CD4-positive, CD25-positive, alpha-beta regulatory T cell (primary cell): Measurements from ENCODE around the gene CLDN10. TPM values are rescaled to one million over a fixed set of nuclear protein-coding genes. Genes with fewer than 3 reads are reported as not detected.

Experiments
- ATAC-seq, 2 donors: fragments of 150-1000 bp; cut with Tn5 transposase; one replicate each; pipeline ENCODE4 v1.10.0; 2021; ENCODE audit warnings: low read depth in 2 of 2, moderate number of reproducible peaks in 2 of 2, moderate library complexity in 1 of 2
- DNase-seq, 3 donors: peaks; one replicate each; pipeline versions ENCODE4 v3.0.0 to v3.0.0-alpha.2; 2012 to 2022; ENCODE audit warnings: mixed read lengths in 1 of 3
- H3K27ac ChIP-seq: one replicate; pipeline ENCODE4 v1.7.0; 2013; ENCODE audit warnings: mild to moderate bottlenecking, low read length; ENCODE audit not compliant: insufficient read depth, poor library complexity, severe bottlenecking
- H3K27me3 ChIP-seq: one replicate; pipeline ENCODE4 v1.7.0; 2013; ENCODE audit warnings: low read length; ENCODE audit not compliant: control insufficient read depth, insufficient read depth
- H3K36me3 ChIP-seq: one replicate; pipeline ENCODE4 v1.7.0; 2013; ENCODE audit warnings: mild to moderate bottlenecking, low read length, moderate library complexity; ENCODE audit not compliant: control insufficient read depth, insufficient read depth
- H3K4me1 ChIP-seq: 2 replicates; pipeline ENCODE4 v1.7.0; 2013; ENCODE audit warnings: mild to moderate bottlenecking, low read length; ENCODE audit not compliant: insufficient read depth, control insufficient read depth, poor library complexity, severe bottlenecking
- H3K4me3 ChIP-seq: one replicate; pipeline ENCODE4 v1.7.0; 2013; ENCODE audit warnings: low read depth, mild to moderate bottlenecking, low read length, moderate library complexity
- H3K9me3 ChIP-seq, 2 experiments: 1 replicate in 1 of 2; 2 replicates in 1 of 2; pipeline ENCODE4 v1.7.0; 2013; ENCODE audit warnings: low read length in 2 of 2, mild to moderate bottlenecking in 1 of 2, moderate library complexity in 1 of 2; ENCODE audit not compliant: control insufficient read depth in 2 of 2
- H3K27ac Mint-ChIP-seq, 3 donors: one replicate each; pipeline ENCODE4 v1.8.0; 2020 to 2022; ENCODE audit warnings: mild to moderate bottlenecking in 3 of 3, mixed read lengths in 3 of 3, moderate library complexity in 2 of 3
- H3K27me3 Mint-ChIP-seq: one replicate; pipeline ENCODE4 v1.8.0; 2022; ENCODE audit warnings: mild to moderate bottlenecking, mixed read lengths
- H3K36me3 Mint-ChIP-seq: one replicate; pipeline ENCODE4 v1.8.0; 2020; ENCODE audit warnings: mixed read lengths
- H3K4me1 Mint-ChIP-seq, 4 donors: one replicate each; pipeline ENCODE4 v1.8.0; 2020 to 2022; ENCODE audit warnings: mixed read lengths in 4 of 4, mild to moderate bottlenecking in 1 of 4
- H3K4me3 Mint-ChIP-seq, 4 donors: one replicate each; pipeline ENCODE4 v1.8.0; 2020 to 2022; ENCODE audit warnings: mild to moderate bottlenecking in 4 of 4, mixed read lengths in 4 of 4, moderate library complexity in 3 of 4
- H3K9me3 Mint-ChIP-seq, 7 donors: one replicate each; pipeline ENCODE4 v1.8.0; 2020 to 2022; ENCODE audit warnings: mixed read lengths in 7 of 7, mild to moderate bottlenecking in 3 of 7, moderate library complexity in 2 of 7
- polyA plus RNA-seq, 4 donors: library from polyadenylated mRNA; unstranded; fragments of 300-500 nt; fragmentation: Illumina TruSeq; gene quantifications; one replicate each; pipeline ENCODE4 v1.2.3, GENCODE V29; 2021
- total RNA-seq: library from RNA; stranded (reverse); gene quantifications from one replicate; pipeline ENCODE4 v1.2.3, GENCODE V29; 2022

Gene CLDN10
- total and polyA plus RNA-seq, 5 donors from 2014 or later = not detected

DNA sequence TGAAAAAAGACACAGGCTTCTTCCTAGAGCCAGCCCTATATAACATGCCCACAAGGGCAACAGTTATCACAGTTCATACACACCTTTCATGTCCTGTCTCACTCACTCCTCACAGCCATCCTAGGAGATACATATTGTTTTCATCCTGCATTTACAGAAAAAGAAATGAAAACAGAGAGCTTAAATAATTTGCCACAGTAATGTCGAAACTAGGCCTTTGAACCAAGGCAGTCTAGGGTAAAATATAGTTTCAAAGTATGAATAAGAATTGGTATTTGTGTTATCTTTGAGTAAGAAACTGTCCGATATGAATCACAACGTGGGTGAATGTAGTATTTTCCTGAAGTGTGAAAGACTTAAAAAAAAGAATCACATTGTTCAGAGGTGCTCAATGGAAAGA lies 26.8 kb downstream of the CLDN10 start:
- Mint-ChIP-seq H3K4me1 (no peaks in the 10 kb centered on the region), H3K36me3 (no peaks in the 10 kb centered on the region)

DNA sequence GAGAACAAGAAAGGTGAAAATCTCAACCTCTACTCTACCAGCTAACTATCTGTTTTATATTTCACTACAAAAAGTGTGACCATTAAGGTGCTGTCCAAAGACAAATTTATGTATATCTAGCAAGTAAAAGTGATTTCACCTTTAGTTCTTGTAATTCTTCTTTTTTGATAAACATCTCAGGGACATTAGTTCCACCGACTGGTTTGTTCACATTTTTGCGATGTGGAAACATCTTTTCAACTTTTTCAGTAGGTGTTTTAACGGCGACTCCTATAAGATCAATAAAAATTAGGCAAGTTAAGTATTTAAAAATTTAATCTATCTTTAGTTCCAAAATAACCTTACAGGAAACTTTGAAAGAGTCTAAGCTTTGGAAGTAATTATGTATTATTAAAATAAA lies 33.3 kb downstream of the CLDN10 start:
- H3K4me3 Mint-ChIP-seq = no peak overlapping the region
- H3K27me3 Mint-ChIP-seq = peaks cover 5% of the 10 kb centered on the region
- no peak overlapping the region for H3K4me3 ChIP-seq
- no peak overlapping the region for H3K27ac ChIP-seq
- no peaks in the 10 kb centered on the region for H3K4me1 ChIP-seq
- H3K9me3 ChIP-seq = no peaks in the 10 kb centered on the region
- H3K27ac Mint-ChIP-seq = no peak overlapping the region
- DNase-seq (no peak), ATAC-seq (no peak)
- no peaks in the 10 kb centered on the region for H3K36me3 Mint-ChIP-seq
- no peaks in the 10 kb centered on the region for H3K27me3 ChIP-seq
- peaks cover 0 to 5% (median 0%) of the 10 kb centered on the region in 7 donors for H3K9me3 Mint-ChIP-seq
- H3K4me1 Mint-ChIP-seq = no peaks in the 10 kb centered on the region
- no peaks in the 10 kb centered on the region for H3K36me3 ChIP-seq

More for the DNA sequence above, 26.8 kb downstream of the CLDN10 start:
- Histone ChIP-seq H3K4me1 (no peaks in the 10 kb centered on the region), H3K4me3 (no peak overlapping the region), H3K27ac (no peak overlapping the region), H3K36me3 (no peaks in the 10 kb centered on the region), H3K27me3 (no peaks in the 10 kb centered on the region), H3K9me3 (no peaks in the 10 kb centered on the region)
- Mint-ChIP-seq H3K27ac (no peak overlapping the region), H3K9me3 (peaks cover 0 to 1% (median 0%) of the 10 kb centered on the region in 7 donors), H3K4me3 (no peak overlapping the region), H3K27me3 (peaks cover 14% of the 10 kb centered on the region)
- no peak for DNase-seq
- ATAC-seq = no peak

DNA sequence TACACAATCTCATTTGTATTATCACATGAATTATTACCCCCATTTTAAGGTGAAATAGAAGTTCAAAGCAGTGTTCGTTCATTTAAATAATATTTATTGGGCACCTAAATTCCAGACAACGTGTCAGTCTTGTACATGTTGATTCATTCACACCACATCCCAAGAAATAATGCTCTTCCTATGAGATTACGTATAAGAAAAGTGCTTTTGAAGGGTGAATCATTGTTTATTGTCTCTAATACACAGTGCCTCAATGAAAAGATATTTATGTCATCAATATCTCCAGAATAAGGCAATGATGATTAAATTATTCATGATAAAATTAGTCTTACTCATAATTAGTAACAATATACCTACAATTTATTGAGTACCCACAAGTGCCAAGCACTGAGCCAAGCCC lies 35.6 kb downstream of the CLDN10 start:
- H3K4me1 Mint-ChIP-seq = no peaks in the 10 kb centered on the region
- Histone ChIP-seq H3K27me3 (peaks cover 4% of the 10 kb centered on the region), H3K9me3 (no peaks in the 10 kb centered on the region), H3K27ac (no peak overlapping the region), H3K4me3 (no peak overlapping the region), H3K36me3 (no peaks in the 10 kb centered on the region), H3K4me1 (no peaks in the 10 kb centered on the region)
- no peaks in the 10 kb centered on the region for H3K36me3 Mint-ChIP-seq
- DNase-seq (no peak), ATAC-seq (no peak)
- no peak overlapping the region for H3K27ac Mint-ChIP-seq
- peaks cover 0 to 5% (median 0%) of the 10 kb centered on the region in 7 donors for H3K9me3 Mint-ChIP-seq
- H3K27me3 Mint-ChIP-seq = peaks cover 4% of the 10 kb centered on the region
- H3K4me3 Mint-ChIP-seq = no peak overlapping the region

DNA sequence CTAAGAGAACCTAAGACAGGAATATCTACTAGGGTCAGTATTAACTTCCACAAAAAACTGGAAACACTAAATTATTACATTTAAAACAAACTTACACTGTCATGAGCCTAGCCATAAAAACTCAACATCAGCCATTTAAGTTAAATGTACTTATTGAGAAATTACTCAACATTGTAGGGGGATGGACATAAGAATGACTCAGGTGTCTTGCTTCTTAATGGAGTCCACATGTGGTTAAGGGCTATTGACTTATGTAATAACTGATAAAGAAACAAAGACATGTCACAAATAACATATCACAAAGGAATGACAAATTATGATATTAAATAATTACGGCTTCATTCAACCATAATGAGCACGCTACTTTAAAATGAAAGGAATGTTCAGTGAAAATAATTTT lies 36.2 kb downstream of the CLDN10 start:
- Histone ChIP-seq H3K4me1 (no peaks in the 10 kb centered on the region), H3K27me3 (peaks cover 4% of the 10 kb centered on the region), H3K9me3 (no peaks in the 10 kb centered on the region), H3K4me3 (no peak overlapping the region), H3K27ac (no peak overlapping the region), H3K36me3 (no peaks in the 10 kb centered on the region)
- no peak overlapping the region for H3K27ac Mint-ChIP-seq
- DNase-seq (no peak), ATAC-seq (no peak)
- H3K4me1 Mint-ChIP-seq = no peaks in the 10 kb centered on the region
- no peak overlapping the region for H3K4me3 Mint-ChIP-seq
- H3K9me3 Mint-ChIP-seq = peaks cover 0 to 5% (median 0%) of the 10 kb centered on the region in 7 donors
- peaks cover 4% of the 10 kb centered on the region for H3K27me3 Mint-ChIP-seq
- H3K36me3 Mint-ChIP-seq = no peaks in the 10 kb centered on the region

DNA sequence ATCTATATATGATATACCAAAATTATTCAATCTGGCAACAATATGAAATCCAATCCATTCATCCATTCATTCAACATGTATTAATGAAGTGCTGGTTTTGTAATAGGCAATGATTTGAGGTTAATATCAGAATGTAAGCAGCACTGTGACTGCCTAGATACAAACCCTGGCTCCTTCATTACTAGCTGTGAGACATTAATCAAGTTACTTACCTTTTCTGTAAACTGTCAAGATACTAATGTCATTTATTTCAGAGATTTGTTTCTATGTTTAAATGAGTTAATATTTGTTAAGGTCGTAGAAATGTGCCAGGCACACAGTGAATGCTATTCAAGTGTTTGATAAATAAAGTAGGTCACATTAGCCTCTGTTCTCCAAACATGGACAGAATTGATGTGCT lies 40.9 kb downstream of the CLDN10 start:
- no peak for ATAC-seq
- H3K27ac Mint-ChIP-seq = no peak overlapping the region
- H3K36me3 Mint-ChIP-seq = no peaks in the 10 kb centered on the region

DNA sequence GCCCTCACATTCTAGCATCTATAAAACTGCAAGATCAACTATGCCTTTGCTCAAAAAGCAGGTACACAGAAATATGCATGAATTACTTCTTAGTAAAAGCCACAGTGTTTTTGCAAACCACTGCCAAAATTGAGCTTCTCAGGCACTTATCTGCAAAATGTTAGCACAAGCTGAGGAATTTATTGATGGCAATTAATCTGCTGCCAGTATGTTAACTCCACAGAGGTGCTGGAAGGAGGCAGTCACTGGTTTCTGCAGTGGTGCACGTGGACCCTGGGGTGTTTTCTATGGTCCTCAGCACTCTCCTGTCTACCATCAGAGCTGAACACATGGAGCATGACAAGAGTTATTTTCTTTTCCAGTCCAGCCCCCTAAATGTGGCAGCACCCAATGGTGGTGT lies 44.2 kb downstream of the CLDN10 start:
- peaks cover 4% of the 10 kb centered on the region for H3K27me3 Mint-ChIP-seq
- no peak for DNase-seq

More for the DNA sequence above, 40.9 kb downstream of the CLDN10 start:
- Mint-ChIP-seq H3K27me3 (peaks cover 4% of the 10 kb centered on the region), H3K4me1 (no peaks in the 10 kb centered on the region), H3K4me3 (no peak overlapping the region), H3K9me3 (peaks cover 0 to 5% (median 0%) of the 10 kb centered on the region in 7 donors)
- Histone ChIP-seq H3K36me3 (no peaks in the 10 kb centered on the region), H3K27me3 (peaks cover 11% of the 10 kb centered on the region), H3K27ac (no peak overlapping the region), H3K9me3 (no peaks in the 10 kb centered on the region), H3K4me1 (no peaks in the 10 kb centered on the region), H3K4me3 (no peak overlapping the region)
- DNase-seq = no peak

DNA sequence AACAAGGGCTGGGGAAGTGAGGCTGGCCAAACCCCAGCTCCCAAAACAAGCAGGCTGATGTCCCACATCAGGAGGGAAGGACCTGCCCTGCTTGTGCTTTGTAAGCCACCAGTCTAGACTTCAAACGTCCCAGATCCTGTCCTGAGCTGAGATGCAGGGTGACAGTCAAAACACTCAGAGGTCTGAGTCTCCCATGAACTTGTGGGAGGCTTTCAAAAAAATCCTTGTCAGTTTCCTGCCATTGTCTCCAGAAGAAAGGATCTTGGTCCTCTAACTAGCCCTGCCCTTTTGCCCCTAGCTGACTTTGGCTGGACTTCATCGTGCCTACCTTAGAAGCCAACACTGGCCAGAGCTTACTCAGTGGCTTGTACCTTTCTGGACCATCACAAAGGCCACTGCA lies 48.7 kb downstream of the CLDN10 start:
- Histone ChIP-seq H3K9me3 (no peaks in the 10 kb centered on the region), H3K27me3 (peaks cover 8% of the 10 kb centered on the region), H3K36me3 (no peaks in the 10 kb centered on the region), H3K4me1 (no peaks in the 10 kb centered on the region), H3K27ac (no peak overlapping the region), H3K4me3 (no peak overlapping the region)
- no peaks in the 10 kb centered on the region for H3K27me3 Mint-ChIP-seq
- no peak overlapping the region for H3K27ac Mint-ChIP-seq
- H3K4me3 Mint-ChIP-seq = no peak overlapping the region
- no peaks in the 10 kb centered on the region for H3K36me3 Mint-ChIP-seq
- H3K9me3 Mint-ChIP-seq = peaks cover 0 to 3% (median 0%) of the 10 kb centered on the region in 7 donors
- ATAC-seq (no peak), DNase-seq (no peak)
- no peaks in the 10 kb centered on the region for H3K4me1 Mint-ChIP-seq

More for the DNA sequence above, 44.2 kb downstream of the CLDN10 start:
- H3K4me3 ChIP-seq = no peak overlapping the region
- no peak for ATAC-seq
- no peak overlapping the region for H3K27ac ChIP-seq
- peaks cover 10% of the 10 kb centered on the region for H3K27me3 ChIP-seq
- Mint-ChIP-seq H3K27ac (no peak overlapping the region), H3K4me3 (no peak overlapping the region), H3K36me3 (no peaks in the 10 kb centered on the region), H3K4me1 (no peaks in the 10 kb centered on the region), H3K9me3 (no peaks in the 10 kb centered on the region)
- H3K36me3 ChIP-seq = no peaks in the 10 kb centered on the region
- no peaks in the 10 kb centered on the region for H3K4me1 ChIP-seq
- H3K9me3 ChIP-seq = no peaks in the 10 kb centered on the region

DNA sequence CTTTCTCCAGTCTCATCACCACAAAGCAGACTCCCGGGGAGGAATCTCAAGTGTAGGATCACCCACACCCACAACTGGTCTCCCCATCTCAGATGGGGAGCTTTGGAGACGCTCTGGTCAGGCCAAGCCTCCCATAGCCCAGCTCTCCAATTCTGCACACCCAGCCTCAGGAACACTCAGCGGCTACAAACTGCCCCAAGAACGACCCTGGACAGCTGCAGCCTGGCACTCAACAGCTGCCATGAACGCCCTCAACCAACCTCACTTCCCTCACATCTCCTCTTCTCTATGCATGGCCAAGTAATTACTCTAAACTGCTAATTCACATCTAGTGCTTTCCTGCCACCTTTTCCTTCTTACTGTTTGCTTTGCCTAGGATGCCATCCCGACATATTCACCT lies 49.4 kb downstream of the CLDN10 start:
- DNase-seq = no peak
- H3K9me3 Mint-ChIP-seq = peaks cover 0 to 3% (median 0%) of the 10 kb centered on the region in 7 donors
- no peak overlapping the region for H3K27ac Mint-ChIP-seq
- no peaks in the 10 kb centered on the region for H3K27me3 Mint-ChIP-seq
- Histone ChIP-seq H3K9me3 (no peaks in the 10 kb centered on the region), H3K4me3 (no peak overlapping the region), H3K27me3 (peaks cover 9% of the 10 kb centered on the region), H3K27ac (no peak overlapping the region), H3K36me3 (no peaks in the 10 kb centered on the region), H3K4me1 (no peaks in the 10 kb centered on the region)
- H3K4me1 Mint-ChIP-seq = no peaks in the 10 kb centered on the region
- H3K4me3 Mint-ChIP-seq = no peak overlapping the region
- H3K36me3 Mint-ChIP-seq = no peaks in the 10 kb centered on the region
- ATAC-seq = no peak
